ENCODE data around the gene ARMC9.
"Not testable (repeated sequence)": the region's sequence is repeated elsewhere in the genome, so short reads cannot be mapped to it uniquely, and the experiment has no call there.

ARMC9 gene

DNA sequence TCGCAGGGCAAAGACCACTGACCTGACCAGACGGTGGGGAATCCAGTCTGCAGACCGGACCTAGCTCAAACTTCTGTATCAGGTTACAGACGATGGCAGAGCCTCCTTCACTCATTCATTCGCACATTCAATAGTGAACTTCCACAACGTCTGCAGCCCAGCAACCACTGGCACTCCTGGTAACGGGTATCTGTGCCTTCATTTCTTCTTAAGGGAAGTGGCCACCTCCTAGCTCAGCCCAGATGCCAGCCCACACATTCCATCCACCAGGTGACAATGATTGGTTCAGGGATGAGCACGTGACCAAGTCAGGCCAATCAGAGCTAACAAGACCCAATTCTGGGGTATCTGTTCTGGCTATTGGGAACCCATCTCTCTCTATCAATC is 15.9 kb upstream of the ARMC9 start:
- peak; percentile 30 for DNase-seq

DNA sequence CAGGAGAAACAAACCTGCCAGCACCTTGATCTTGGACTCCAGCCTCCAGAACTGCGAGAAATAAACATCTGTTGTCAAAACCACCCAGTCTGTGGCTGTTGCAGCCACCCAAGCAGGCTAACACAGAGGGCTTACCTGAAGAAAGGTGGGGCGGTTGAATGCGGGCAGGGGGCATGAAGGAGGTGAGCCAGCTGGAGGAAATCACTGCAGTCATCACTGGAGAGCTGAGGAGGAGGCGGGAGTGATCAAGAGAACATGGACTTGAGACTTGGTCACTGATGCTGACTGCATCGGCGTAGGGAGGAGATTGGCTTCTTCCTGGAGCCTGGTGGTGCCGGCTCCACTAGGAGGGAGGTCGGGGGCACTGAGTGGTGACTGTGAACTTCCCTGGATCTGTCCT is 14.6 kb upstream of the ARMC9 start:
- no peak for DNase-seq

DNA sequence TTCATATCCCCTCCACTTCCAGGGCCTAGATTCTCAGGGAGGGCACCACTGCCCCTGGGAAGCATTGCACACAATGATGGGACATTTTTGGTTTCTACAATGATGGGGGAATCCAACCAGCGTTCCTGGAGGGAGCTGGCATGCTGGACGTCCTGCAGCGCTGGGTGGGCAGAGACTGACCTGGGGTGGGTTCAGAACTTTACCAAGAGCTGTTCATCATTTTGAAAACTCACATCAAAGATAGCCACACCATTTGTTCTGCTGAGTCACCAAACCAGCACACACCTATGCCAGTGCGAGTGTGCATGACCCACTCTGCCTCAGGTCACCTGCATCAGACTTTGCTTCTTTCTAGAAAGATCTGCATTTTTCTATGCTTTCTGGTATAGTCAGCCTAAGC is 14.1 kb upstream of the ARMC9 start:
- DNase-seq = no peak

DNA sequence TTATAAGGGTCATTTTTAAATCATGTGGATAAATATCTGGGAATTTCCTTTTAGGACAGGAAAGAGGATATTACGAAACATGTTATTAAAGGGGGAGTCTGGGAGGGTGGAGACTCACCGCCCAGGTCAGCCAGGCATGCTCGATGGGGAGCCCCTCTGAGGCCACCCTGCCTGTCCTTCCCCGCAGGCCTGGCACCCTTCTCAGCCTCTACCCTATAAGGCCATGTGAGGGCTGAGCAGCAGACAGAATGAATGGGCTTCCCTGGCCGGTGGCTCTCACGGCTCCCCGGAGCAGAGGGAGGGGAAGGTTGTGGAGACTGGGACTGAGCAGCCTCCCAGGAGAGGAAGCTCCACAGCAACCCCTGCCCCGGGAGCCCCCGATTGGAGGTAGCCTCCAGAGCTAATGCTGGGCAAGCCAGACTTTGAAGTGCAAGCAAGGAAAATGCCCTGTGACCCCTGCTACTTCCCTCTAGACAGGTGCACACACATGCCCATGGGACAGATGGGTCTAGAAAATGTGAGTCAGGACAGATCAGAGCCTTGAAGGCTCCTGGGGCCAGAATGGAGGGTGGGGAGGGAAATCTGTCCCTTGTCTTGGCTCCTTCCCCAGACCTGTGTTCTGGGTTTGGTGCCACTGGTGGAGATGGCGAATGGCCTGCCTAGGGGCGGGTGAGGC is 13.2 kb upstream of the ARMC9 start:
- no peak for DNase-seq

DNA sequence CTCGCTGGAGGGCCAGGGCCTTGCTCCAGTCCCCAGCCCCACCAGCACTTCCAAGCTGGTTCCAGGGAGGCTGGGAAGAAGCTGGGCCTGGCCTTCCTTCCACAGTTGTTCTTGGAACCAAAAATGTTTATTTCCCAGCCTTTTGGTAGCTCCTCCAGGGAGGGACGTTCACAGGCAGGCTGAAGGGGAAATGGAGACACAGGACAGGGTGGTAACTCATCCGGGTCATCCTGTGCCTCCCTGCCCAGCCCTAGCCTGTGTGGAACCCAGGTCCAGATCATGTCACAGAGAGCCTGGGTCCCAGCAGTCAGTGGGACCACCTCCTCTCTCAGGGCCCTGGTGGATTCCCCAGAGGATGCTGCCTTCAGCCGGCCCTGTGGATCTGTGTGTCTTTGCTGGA is 12.5 kb upstream of the ARMC9 start:
- DNase-seq = no peak

DNA sequence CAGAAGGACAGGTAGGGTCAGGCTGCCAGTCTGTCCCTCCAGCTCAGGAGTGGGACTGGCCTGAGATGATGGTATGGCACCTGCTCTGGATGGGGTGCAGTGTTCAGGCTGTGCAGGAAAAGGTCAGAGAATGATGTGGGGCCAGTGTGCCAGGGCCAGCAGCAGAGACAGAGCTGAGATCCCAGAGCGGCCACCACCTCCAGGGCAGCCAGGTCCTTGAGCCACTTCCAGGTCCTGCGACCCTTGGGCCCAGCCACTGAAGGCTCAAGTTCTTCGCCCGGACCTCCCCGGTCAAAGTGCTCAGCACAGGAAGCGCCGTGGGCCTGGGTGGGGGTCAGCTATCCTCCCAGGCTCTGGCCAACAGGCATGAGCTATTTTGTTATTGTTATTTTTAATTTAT is 12.1 kb upstream of the ARMC9 start:
- DNase-seq = no peak

DNA sequence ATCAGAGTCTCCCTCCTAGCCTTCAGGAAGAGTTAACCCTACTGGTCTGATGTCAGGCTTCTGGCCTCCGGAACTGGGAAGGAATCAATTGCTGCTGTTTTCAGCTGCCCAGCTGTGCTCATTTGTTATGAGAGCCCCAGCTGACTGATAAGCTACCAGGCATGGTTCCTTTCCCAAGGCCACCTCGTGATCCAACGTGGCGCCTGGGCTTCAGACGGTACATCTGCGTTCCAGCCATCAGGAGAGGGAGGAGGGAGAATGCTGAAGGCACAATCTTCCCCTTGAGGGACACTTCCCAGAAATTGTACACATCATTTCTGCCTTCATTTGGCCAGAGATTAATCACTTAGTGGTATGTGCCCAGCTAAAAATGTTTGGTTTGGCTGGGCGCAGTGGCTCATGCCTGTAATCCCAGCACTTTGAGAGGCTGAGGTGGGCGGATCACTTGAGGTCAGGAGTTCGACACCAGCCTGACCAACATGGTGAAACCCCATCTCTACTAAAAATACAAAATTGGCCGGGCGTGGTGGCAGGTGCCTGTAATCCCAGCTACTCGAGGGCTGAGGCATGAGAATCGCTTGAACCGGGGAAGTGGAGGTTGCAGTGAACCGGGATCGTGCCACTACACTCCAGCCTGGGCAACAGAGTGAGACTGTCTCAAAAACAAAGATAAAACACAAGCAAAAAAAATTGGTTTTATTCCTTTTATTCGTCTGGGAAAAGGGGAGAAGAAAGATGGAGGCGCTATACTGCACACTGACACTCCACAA is 10.5 kb upstream of the ARMC9 start:
- DNase-seq = no peak

DNA sequence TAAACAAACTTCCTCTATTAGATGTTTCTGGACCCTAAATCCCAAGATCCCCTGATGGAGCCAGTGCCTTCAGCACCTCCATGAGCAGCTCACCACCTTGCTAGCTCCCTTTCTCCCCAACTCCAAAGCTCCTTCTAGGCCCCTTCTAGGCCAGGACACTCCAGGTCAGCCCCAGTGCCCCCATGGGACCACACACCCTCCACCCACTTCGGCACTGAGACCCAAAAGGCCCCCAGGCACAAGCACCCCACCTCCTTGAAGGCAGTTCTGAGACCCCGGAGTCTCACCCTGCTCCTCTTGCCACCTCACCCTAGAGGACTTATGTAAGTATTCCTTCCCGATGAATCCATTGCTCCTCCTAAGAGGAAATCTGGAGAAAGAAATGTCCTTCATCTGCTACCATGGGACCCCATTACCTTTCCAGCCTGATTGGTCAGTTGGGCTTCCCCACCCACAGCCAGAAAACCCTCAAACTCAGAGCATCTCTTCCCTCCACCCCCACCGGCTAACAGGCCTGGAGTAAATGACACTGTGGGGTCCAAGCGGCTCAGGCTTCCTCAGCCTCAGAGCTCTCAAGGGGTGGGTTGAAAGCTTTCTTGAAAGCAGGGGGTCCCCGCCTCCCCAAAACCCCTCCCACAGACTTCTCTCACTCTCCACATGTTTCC is 9.8 kb upstream of the ARMC9 start:
- DNase-seq = no peak

DNA sequence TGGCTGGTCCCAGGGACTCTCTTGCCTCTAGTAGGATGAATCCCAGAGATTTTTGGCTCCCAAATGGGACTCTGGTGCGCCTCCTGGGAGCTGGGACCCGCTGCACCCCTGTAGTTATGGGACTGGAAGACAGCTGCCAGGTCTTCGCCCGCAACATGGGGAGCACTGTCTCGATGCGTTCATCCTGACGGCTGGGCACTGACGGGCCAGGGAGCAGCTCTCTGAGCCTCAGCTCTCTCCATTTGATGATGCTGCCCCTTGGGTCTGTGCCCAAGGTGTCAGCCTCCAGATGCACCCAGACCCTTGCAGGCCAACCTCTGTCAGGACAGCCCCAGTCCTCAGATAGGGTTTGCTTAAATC is 9.3 kb upstream of the ARMC9 start:
- no peak for DNase-seq

DNA sequence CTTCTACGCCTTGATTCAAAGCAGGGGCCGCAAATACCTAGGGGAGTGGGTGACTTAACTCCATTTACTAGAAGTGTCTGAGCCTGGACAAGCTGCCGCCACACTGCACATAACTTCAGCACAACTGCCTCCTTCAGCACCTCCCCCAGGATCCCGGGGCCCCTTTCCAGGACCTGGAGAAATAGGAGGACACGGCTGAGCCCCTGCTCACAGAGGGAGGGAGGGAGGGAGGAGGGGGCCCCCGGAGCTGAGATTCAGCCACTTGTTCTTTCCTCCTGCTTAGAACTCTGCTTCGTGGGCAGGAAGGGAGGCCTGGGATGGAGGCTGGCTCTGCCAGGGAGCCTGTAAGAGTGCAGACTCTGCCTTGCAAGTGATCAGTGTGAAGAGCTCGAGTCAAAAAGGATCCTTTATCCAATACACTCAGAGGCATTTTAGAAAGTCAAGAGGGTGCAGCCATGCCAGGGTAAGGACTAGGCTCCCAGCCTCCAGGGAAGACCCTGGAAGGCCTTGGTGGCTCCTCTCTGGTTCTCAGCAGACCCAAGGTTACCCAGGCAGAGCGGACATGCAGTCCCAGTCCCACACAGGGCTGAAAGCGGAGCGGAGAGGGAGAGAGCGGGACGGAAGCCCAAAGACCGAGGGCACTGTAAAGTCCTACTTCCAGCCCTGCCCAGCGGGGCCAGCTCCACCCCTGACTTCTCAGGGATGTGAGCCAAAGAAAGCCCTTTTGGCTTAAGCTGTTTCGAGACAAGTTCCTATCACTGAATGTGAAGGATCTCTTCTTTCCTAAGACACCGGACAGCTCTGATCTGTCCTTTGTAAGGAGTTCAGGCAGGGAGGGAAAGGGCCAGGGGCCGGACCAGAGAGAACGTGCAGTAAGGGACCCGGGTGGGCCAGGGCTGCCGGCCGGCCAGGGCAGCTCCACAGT is 8.6 kb upstream of the ARMC9 start:
- DNase-seq = no peak

DNA sequence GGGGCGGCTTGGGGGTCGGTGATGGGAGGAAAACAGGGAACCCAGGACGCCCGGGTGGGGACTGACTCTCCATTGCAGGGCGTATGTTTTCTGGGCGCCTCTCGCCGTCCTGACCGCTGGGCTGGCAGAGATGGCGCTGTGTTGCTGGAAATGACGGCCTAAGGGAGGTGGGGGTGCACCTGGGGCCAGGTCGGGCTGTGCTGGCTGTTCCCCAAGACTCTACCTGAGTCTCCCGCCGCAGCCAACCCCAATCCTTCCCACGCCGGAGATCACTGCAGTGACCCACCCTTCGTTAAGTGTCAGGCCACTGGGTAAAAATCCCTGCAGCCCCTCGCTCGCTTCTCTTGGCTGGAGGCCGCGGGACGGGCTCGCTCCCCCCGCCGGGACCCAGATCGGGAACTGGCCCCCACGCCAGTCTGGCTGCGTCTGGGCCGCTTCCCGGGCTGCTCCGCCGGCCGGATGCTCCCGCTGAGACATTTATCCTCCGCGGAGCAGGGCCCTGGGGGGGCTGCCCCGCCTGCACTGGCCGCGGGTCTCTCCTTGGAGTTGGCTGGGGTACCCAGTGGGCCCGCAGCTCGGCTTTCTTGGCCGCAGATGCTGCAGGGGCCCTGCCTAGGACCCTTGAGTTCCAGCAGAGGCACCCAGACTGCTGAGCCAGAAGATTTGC is 7.8 kb upstream of the ARMC9 start:
- DNase-seq = no peak

DNA sequence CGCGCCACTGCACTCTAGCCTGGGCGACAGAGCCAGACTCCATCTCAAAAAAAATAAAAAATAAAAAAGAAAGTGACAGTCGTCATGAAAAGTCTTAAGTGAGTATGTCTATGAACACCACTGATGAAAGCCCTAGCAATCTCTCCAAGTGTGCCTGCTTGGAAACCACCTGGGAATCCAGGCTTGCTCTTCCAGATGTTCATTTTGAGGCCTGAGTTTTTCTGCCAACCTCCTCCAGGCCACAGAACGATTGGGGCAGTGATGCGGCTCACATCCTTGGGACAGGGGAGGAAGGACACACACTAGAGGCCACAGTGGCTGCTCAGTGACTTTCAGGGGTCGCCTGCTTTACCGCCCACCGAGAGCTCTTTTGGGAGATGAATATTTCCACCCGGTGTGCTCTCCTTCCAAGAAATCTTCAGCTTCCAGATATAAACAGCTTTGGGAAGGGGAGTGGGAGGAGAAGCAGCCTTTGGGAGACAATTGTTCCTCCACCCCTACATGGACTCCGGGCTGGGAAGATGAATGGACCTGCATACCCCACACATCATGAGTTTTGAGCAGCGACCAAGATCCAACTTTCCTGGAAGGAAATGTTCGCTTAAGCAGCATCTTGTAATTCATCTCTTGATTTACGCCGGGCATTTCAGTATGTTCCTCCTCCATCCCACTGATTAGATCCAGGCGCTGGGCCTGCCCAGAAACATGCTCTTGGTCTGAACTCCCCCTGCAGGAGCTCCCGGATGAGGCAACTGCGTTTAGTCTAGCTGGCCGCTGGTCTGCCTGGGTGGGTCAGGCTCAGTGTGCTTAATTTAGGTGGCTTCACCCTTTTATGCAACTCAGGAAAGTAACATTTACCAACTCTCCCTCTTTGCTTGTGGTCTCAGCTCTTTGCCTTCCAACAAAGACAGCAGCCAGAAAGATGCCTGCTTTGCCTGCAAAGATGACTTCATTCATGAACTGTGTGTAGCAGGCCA is 6.2 kb upstream of the ARMC9 start:
- DNase-seq = peak; percentile 61

DNA sequence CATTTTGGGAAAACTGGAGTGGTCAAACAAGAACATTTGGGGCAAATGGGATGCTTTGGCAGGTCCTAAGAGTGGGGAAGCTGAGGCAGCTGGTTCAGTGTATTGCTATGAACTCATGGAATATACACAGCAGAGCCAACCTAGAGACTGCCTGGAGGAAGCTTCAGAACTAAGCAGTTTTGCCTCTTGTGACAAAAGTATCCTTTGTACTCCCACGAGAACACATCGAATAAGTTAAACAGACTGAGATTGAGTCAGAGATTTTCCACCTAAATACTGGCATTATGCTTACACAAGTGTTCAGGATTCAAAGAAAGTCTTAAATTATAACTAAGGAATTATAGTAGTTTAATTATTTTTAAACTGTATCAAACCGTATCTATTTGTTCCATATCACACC is 5.2 kb upstream of the ARMC9 start:
- DNase-seq = no peak

DNA sequence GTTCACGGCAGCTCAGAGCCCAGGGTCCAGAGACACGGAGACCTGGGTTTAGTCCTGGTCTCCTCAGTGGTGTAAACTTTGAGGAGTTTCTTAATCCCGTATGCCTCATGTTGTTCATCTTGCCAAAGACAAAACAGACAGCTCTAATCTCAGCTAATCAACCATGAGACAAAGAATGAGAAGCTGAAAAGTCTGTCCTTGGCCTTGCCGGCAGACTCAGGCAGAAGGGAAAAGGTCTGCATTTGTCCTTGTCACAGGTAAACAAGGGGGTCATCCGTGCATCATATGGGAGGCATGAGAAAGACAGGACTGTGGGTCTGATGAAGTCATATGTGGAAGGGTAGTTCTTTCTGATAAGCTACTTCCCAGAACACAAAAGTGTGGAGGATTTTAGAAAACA is 1.8 kb upstream of the ARMC9 start:
- no peak for DNase-seq

DNA sequence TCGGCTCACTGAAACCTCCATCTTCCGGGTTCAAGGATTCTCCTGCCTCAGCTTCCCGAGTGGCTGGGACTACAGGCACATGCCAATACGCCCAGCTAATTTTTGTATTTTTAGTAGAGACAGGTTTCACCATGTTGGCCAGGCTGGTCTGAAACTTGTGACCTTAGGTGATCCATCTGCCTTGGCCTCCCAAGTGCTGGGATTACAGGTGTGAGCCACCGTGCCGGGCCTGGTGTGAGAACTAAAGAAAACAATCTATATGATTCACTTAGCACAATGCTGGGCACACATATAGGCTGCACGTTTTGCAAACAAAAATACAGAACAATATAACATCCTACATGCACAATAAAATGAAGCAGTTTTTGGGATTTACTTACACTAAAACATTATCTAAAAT is 1.2 kb upstream of the ARMC9 start:
- DNase-seq = not testable (repeated sequence)

DNA sequence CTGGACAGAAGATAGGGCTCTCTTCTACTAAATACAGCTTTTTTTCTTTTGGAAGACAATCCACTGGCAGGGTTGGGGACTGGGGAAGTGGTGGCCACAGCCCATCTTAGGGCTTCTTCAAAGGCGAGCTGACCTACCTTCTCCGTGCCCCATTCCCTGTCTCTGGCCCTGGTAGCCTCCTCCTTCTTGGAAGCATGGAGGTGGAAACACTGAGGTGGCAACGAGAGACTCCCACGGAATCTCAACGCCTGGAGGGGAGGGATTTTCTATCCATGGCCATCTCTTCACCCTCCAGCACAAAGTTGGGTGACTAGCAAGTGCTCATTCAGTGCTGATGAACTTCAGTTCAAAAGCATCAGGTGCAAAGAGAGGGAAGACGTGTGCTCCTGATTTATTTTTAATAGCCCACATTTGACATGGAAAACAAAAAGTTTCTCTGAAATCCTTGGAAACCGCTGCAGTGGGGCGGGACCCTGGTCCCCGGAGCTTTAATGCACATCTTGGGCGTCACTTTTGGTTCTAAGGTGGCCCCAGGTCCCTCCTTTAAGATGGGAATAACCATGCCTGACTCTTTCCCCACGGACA is 633 bp upstream of the ARMC9 start:
- DNase-seq = no peak

DNA sequence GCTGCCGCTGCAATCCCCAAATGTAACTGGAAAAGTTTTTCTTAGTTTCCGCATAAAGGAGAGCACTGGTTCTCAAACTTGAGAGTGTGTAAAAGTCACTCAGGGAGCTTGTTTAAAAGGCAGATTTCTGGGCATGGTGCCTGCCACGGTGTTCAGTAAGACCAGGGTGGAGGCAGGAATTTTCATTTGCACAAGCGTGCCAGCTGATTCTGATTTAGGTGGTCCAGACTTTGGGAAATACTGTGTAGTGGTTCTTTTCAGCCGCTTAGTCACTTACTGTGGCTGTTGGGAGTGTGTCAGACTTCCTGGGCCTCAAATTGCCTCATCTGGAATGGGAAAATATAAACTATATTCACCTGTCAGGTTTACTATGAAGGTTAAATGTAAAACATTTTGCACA is 788 bp downstream of the ARMC9 start:
- no peak for DNase-seq

DNA sequence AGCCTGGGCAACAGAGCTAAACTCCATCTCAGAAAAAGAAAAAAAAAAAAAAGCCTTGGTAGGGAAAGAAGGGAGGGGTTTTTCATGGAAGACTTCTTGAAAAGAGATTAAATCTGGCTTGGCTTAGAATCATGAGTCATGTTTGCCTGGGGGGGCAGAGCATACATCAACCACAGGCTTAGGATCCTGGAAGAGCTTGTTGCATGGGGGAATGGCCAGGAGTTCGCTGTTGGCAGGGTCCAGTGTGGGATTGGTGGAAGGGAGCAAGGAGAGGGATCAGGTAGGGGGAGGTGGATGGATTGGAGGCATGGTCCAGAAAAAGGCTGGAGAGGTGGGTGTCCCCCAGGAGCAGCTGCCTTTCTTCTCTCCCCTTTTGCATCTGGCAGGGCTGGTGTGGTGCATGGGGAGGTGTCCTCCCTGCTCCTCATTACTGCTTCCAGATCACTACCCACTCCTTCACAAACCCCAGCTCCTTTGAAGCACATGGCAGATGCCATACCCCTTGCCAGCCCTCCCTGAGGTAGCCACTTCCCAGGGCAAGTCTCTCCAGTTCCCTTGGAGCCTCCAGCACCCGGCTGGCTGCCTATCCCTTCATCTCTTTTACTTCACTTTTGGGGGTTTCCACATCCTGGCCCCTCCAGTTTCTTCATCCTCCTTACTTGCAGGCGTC is 2.5 kb downstream of the ARMC9 start:
- DNase-seq = no peak

DNA sequence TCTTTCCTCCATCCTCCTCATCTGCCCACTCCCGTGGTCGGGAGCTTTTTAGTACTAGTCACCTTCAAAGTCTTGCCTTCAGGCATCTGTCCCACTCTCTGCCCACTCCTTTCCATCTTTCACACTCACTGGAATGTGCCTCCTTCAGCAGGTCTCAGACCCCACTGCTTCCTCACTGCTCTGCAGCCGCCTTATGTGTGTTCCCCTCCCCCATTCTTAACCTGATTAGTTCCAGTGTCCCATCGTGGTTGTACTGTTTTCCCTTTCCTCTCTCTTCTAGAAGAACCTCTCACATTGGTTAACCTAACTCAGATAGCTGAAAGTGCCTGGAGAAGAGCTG is 3.0 kb downstream of the ARMC9 start:
- DNase-seq = no peak

DNA sequence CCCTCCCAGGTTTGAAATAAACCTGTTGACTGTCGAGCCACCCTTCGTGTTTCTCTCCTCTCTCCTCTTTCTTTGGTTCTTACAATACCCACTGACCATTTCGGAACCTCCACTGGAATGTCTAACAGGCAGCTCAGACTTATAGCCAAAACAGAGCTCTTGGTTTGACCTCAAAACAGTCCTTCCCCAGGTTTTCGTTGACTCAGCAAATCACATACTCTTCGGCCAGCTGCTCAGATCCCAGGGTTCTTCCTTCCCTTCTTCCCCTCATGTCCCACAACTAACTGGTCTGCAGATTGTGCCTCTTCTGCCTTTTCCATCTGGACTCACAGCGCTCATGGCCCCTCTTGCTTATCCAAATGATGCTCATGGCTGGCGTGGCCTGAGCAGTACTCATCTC is 4.7 kb downstream of the ARMC9 start:
- DNase-seq = no peak

DNA sequence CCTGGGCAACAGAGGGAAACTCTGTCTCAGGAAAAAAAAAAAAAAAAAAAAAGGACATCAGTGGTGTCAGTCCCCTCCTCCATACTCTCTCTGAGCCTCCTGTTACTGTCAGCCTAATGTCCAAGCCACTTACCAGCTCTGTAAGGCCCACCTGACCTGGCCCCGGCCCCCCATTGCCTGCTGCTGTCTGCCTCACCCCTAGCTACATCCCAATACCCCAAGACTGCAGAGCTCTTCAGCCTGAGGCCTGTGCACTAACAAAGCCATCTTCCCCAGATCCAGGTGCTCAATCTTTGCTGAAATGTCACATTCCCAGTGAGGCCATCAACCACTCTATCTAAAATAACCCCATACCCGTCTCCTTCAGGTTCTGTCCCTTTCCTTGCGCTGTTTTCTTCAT is 5.7 kb downstream of the ARMC9 start:
- no peak for DNase-seq

Measured in hematopoietic multipotent progenitor cell treated with erythropoietin and hydrocortisone succinate and interleukin-3 and kit ligand, for 4 days (in vitro differentiated cells).